GM11168 (cell line): ENCODE measurements around the gene GGT6.

ENCODE experiments used
- in situ Hi-C: fragments of 300-500 bp; cut with MboI; formaldehyde crosslinking; loops from one replicate; pipeline ENCODE4 v1.12.0; 2022; ENCODE audit warnings: low sequenced_read_pairs; ENCODE audit not compliant: unreplicated experiment

Gene GGT6

GRCh38 chr17:4512156-4513112 lies 47.9 kb downstream of the GGT6 start:
- in situ Hi-C loops = no loop called here

GRCh38 chr17:4511199-4511932 lies 49.0 kb downstream of the GGT6 start:
- in situ Hi-C loops = no loop called here

DNA sequence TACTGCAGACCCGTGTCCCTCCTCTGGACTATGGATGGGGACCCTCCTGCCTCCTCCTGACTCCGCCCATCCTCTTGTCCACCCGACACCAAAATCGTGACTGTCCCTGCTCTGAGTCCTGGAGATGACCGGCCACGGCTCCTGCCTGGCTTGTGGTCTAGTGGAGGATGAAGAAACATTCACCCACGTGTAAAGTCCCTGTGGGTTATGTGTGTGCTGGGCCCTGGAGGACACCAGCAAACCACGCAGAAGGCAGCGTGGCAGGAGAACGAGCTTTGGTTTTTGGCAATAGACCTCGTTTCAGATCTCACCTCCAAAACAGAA lies 49.8 kb downstream of the GGT6 start:
- in situ Hi-C loops = no loop called here

- in situ Hi-C loops = no loop called here
Measured at GRCh38 chr17:4509923-4510617, 50.3 kb downstream of the GGT6 start.

GRCh38 chr17:4509401-4509800 lies 51.0 kb downstream of the GGT6 start:
- in situ Hi-C loops = no loop called here

DNA sequence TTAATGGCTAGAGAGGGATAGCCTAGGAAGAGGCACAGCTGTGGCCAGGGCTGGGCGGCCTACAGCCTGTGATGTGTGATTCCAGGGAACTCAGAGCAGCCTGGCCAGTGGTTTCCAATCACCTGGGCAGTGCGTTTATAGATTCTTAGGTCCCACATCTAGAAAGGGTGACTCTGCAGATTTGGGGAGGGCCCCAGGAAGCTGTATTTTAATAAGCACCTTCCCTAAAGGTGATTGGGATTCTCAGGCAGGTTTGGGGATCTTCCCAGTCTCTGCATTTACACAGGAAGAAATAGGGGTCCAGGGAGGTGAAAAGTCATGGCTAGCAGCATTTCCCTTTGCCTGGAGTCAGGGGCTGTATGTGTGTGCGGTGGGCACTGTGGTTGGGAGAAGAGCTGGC lies 52.2 kb downstream of the GGT6 start:
- in situ Hi-C loops = no loop called here

- in situ Hi-C loops = no loop called here
Measured at GRCh38 chr17:4507361-4508111, 52.8 kb downstream of the GGT6 start.
